ENCODE measurements around the gene SETSIP.

SETSIP gene

DNA sequence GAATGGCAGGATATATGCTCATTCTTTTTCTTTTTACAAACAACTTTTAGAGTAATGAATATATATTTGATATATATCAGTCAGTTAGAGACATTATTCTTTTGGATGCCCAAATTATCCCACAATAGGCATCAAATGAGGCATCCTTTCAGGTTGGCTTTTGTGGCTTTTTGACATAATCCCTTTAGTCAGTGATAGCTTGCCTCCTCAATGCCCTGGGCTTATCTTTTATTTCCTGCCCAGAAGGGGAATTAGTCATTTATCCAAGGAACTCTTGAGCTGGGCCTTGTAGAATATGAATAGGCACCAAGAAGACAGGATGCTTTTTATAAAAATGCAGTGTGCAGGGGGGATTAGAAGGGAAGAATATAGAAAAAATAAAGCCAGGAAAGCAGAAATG is 23.3 kb downstream of the SETSIP start:
- Histone ChIP-seq H3K27me3 (ENCODE audit: insufficient read depth, poor library complexity, severe bottlenecking) (no peaks in the 10 kb centered on the region), H3K4me3 (replicated peaks; ENCODE audit: insufficient read depth, low read length) (no peak overlapping the region), H3K27ac (replicated peaks) (no peak overlapping the region)
- no peak for TF ChIP-seq GABPA (IDR thresholded peaks at IDR 0.05; ENCODE audit: low read depth)
- TF ChIP-seq, protein P1, sequence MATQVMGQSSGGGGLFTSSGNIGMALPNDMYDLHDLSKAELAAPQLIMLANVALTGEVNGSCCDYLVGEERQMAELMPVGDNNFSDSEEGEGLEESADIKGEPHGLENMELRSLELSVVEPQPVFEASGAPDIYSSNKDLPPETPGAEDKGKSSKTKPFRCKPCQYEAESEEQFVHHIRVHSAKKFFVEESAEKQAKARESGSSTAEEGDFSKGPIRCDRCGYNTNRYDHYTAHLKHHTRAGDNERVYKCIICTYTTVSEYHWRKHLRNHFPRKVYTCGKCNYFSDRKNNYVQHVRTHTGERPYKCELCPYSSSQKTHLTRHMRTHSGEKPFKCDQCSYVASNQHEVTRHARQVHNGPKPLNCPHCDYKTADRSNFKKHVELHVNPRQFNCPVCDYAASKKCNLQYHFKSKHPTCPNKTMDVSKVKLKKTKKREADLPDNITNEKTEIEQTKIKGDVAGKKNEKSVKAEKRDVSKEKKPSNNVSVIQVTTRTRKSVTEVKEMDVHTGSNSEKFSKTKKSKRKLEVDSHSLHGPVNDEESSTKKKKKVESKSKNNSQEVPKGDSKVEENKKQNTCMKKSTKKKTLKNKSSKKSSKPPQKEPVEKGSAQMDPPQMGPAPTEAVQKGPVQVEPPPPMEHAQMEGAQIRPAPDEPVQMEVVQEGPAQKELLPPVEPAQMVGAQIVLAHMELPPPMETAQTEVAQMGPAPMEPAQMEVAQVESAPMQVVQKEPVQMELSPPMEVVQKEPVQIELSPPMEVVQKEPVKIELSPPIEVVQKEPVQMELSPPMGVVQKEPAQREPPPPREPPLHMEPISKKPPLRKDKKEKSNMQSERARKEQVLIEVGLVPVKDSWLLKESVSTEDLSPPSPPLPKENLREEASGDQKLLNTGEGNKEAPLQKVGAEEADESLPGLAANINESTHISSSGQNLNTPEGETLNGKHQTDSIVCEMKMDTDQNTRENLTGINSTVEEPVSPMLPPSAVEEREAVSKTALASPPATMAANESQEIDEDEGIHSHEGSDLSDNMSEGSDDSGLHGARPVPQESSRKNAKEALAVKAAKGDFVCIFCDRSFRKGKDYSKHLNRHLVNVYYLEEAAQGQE (IDR thresholded peaks at IDR 0.05; ENCODE audit: insufficient replicate concordance, low read depth): no peak
- no peak for DNase-seq (ENCODE audit: low read depth in 1 of 2, low spot score in 1 of 2)

DNA sequence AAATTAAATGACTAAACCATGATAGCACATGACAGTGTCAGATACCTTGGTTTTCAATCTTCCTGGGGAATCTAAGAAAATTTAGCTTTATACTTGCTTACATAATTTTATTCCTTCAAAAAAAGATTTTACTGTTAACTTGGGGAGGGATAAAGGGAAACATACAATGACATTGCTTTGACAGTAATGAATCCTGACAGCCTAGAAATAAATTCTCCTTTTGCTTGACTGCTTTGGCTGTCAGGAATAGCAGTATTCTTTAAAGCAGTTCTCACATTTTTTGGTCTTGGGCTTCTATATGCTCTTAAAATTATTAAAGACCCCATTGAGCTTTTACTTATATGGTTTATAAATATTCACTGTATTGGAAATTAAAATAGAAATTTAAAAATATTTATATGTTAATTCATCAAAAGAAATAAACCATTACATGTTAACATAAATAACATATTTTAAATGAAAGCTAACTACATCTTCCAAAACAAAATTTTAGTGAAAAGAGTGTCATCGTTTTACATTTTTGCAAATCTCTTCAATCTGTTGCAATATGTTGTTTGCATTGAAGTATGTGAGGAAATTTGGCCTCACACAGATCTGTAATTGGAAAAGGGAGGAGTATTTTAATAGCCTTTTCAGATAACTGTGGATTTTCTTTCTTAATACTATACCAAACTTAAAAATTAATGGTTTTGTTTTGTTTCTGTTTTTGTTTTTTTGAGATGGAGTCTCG is 29.3 kb downstream of the SETSIP start:
- Histone ChIP-seq H3K27me3 (ENCODE audit: insufficient read depth, poor library complexity, severe bottlenecking) (no peaks in the 10 kb centered on the region), H3K27ac (replicated peaks) (no peak overlapping the region), H3K4me3 (replicated peaks; ENCODE audit: insufficient read depth, low read length) (no peak overlapping the region)
- no peak for TF ChIP-seq SPI1 (IDR thresholded peaks at IDR 0.05; ENCODE audit: borderline replicate concordance, low read depth)
- TF ChIP-seq, protein P2, sequence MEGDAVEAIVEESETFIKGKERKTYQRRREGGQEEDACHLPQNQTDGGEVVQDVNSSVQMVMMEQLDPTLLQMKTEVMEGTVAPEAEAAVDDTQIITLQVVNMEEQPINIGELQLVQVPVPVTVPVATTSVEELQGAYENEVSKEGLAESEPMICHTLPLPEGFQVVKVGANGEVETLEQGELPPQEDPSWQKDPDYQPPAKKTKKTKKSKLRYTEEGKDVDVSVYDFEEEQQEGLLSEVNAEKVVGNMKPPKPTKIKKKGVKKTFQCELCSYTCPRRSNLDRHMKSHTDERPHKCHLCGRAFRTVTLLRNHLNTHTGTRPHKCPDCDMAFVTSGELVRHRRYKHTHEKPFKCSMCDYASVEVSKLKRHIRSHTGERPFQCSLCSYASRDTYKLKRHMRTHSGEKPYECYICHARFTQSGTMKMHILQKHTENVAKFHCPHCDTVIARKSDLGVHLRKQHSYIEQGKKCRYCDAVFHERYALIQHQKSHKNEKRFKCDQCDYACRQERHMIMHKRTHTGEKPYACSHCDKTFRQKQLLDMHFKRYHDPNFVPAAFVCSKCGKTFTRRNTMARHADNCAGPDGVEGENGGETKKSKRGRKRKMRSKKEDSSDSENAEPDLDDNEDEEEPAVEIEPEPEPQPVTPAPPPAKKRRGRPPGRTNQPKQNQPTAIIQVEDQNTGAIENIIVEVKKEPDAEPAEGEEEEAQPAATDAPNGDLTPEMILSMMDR (IDR thresholded peaks at IDR 0.05; ENCODE audit: insufficient read depth, low read length): no peak
- no peak for DNase-seq (ENCODE audit: low read depth in 1 of 2, low spot score in 1 of 2)

DNA sequence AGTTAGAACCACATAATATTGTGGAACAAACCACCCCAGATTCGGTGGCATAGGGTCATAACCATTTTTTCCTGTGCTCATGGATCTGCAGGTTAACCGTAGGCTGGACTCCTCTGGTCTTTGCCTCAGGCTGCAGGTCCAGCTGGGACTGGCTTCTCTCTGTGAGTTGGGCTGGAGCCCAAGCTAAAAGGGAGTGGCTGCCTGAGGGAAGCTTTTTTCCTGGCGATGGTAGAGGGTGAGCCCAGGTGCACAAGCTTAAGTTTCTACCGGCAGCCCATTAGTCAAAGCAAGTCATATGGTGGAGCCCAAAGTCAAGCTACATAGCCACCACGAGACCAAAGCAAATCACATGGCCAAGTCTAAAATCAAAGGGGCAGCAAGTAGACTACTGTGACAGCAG is 31.6 kb downstream of the SETSIP start:
- Histone ChIP-seq H3K4me3 (replicated peaks; ENCODE audit: insufficient read depth, low read length) (no peak overlapping the region), H3K27me3 (ENCODE audit: insufficient read depth, poor library complexity, severe bottlenecking) (no peaks in the 10 kb centered on the region), H3K27ac (replicated peaks) (no peak overlapping the region)
- DNase-seq (ENCODE audit: low read depth in 1 of 2, low spot score in 1 of 2): no peak
- TF ChIP-seq, protein P2 (IDR thresholded peaks at IDR 0.05; ENCODE audit: insufficient read depth, low read length): no peak
- TF ChIP-seq GABPA (IDR thresholded peaks at IDR 0.05; ENCODE audit: low read depth): no peak
- TF ChIP-seq SPI1 (IDR thresholded peaks at IDR 0.05; ENCODE audit: borderline replicate concordance, low read depth): no peak

DNA sequence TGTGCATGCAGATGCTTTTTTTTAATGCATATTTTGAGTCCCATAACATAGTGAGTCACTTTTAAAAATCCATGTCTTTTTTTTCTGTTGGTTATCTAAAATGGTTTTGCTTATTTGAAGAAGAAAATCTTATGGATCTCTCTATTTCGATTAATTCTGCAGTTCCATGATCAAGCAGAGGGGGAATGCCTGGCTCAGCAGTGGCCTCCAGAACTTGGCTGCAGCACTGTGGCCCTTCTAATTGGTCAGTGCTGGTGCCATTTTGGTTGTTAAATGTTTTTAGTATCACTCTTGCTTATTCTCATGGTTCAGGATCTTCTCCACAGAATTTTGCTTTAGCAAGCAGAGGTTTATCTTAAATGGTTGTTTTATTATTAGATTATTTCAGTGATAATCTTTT is 34.2 kb downstream of the SETSIP start:
- Histone ChIP-seq H3K4me3 (replicated peaks; ENCODE audit: insufficient read depth, low read length) (no peak overlapping the region), H3K27ac (replicated peaks) (no peak overlapping the region), H3K27me3 (ENCODE audit: insufficient read depth, poor library complexity, severe bottlenecking) (no peaks in the 10 kb centered on the region)
- DNase-seq (ENCODE audit: low read depth in 1 of 2, low spot score in 1 of 2): no peak
- TF ChIP-seq, protein P2 (IDR thresholded peaks at IDR 0.05; ENCODE audit: insufficient read depth, low read length): no peak
- no peak for TF ChIP-seq GABPA (IDR thresholded peaks at IDR 0.05; ENCODE audit: low read depth)
- no peak for TF ChIP-seq POLR2AphosphoS5 (IDR thresholded peaks at IDR 0.05; ENCODE audit: low read depth)
- TF ChIP-seq, protein P1 (IDR thresholded peaks at IDR 0.05; ENCODE audit: insufficient replicate concordance, low read depth): no peak
- TF ChIP-seq SPI1 (IDR thresholded peaks at IDR 0.05; ENCODE audit: borderline replicate concordance, low read depth): no peak
